ENCODE results near the gene CTNNA2.

The CTNNA2 gene

DNA sequence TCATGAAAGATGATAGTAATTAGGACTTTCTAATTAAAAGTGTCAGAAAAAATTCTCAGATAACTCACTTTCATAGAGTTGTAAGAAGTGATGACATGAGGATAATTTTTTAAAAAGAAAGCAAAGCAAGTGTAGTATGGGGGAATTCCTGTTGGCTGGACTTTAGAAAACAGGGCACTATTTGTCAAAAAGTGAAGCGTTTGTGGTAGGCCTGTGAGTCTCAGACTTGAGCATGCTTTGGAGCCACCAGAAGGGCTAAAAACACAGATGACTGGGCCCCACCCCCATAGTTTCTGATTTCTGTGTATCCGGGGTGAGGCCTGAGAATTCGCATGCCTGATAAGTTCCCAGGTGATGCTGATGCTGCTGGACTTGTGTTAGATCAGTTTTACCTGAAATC lies 1014.3 kb downstream of the CTNNA2 start:
- no peak for DNase-seq

- DNase-seq, result no peak
Observed at GRCh38 chr2:80529466-80530165, 1016.8 kb downstream of the CTNNA2 start.

DNA sequence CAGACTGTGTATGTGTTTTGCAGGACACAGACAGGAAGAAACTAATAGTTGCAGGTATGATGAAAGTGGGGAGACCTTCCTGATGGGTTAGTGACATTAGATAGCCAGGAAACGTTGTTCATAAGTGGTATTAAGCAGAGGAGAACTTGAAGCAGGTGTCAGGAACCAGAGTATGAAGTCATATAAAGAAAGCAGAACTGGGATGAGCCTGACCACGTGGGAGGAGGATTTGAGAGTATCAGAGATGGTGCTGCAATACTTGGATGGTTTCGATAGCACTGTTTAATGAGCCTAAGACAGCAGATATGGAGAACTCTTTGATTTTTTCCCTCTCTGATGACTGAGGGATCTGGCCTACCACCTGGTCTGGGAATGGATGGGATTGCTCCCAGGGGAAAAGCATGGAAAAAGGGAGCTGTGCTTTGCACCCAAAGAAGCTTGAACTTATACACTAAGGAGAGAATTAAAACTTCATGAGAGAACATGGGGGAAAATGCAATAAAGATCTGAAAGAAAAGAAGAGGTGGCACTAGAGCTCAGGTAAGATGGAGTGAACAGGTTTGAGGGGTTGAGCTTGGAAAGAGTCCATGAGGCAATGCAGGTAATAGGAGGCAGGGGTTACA lies 1017.7 kb downstream of the CTNNA2 start:
- peak in 1 of 2 experiments; percentile 0 for DNase-seq

DNA sequence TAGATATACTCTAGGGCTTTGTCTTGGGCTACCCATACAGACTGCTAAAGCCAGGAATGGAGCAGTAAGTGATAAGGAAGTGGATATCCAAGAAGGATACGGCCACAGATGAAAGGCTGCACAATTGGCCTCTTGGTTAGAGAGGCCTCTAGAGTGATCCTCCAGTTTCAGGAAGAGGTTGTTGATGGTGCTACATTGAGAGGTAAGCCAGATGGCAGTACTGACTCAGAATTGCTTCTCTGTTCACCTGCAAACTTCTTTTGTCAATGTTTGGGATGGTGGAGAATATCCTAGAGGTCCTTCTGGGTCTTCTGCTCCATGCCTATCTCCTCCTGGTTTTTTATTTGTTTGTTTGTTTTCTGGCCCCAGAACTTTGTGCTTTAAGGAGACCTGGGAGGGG lies 1018.5 kb downstream of the CTNNA2 start:
- DNase-seq, result no peak

DNA sequence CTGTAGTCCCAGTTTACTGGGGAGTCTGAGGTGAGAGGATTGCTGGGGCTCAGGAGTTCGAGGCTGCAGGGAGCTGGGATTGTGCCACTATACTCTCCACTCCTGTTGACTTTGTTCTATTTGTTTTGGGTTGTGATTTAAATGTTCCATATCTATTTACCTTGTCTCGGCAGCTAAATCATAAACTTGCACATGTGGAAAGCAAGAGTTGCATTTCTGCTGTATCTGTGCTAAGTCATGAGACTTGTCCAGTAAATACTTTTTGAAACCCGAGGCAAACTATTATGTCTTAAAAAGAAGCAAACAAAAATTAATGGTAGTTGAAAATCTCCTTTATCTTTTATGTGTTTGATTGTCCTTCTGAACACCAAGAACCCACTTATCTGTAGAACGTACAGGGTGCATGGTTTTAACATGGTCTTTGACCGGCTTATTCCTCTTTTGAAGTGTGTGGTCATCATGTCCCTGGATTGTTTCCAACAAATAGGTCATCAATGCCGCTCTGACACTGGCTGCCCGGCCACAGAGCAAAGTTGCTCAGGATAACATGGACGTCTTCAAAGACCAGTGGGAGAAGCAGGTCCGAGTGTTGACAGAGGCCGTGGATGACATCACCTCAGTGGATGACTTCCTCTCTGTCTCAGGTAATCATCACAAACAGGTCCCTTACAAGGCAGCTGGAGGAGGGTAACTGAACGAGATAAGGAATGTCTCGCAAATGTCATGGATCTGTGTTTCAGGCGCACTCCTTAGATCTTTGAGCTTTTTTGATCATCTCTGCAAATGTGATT lies 1032.8 kb downstream of the CTNNA2 start:
- DNase-seq, result no peak

- DNase-seq, result no peak
Observed at GRCh38 chr2:80546766-80547165, 1033.9 kb downstream of the CTNNA2 start.

- DNase-seq, result no peak
Observed at GRCh38 chr2:80547344-80547743, 1034.5 kb downstream of the CTNNA2 start.

- no peak for DNase-seq
Observed at GRCh38 chr2:80548469-80548868, 1035.6 kb downstream of the CTNNA2 start.

DNA sequence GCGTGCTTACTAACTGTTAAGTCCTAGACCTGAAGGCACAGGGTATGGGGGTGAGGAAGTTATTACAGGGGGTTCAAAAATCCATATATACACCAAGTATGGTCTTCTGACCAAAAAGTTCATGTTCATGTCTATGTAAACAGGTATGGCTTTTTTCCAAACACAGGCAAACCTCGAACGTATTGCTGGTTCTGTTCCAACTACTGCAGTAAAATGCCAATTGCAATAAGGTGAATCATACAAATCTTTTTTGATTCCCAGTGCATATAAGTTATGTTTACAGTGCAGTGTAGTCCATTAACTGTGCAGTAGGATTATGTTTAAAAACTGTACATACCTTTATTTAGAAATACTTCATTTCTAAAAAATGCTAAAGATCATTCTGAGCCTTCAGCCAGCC lies 1037.0 kb downstream of the CTNNA2 start:
- DNase-seq, result no peak

- no peak for DNase-seq
Observed at GRCh38 chr2:80560326-80560725, 1047.5 kb downstream of the CTNNA2 start.

DNA sequence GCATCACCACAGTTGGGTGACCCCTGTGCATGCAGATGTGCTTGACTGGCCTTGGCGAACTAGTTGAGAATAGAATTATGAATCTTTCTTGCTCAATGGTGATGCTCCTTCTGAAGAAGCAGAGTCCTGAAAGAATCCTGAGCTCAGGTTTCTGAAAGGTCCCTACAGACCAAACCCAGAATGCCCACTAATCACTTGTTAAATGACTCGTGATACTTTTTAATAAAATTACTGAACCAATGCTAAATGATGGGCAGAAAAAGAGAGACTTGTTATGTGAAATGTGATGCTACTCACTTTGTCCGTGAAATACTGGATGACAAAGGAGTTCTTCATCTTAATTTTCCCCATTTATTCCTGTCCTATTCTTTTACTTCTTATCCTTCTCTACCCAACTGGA lies 1055.2 kb downstream of the CTNNA2 start:
- DNase-seq, result no peak

GRCh38 chr2:80573167-80573566 lies 1060.3 kb downstream of the CTNNA2 start:
- no peak for DNase-seq

DNA sequence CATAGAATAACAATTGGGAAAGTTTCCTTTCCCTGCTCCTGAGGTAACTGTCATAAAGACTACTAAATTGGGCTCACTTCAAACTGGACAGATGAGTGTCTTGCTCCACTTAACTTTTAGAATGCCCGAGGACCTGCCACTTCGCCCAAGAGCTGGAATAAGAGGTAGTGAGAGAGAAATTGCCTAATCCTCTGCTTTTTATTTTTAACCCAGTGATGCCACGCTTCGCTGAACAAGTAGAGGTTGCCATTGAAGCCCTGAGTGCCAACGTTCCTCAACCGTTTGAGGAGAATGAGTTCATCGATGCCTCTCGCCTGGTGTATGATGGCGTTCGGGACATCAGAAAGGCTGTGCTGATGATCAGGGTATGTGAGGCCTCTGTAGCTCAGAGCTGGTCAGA lies 1061.1 kb downstream of the CTNNA2 start:
- no peak for DNase-seq

DNA sequence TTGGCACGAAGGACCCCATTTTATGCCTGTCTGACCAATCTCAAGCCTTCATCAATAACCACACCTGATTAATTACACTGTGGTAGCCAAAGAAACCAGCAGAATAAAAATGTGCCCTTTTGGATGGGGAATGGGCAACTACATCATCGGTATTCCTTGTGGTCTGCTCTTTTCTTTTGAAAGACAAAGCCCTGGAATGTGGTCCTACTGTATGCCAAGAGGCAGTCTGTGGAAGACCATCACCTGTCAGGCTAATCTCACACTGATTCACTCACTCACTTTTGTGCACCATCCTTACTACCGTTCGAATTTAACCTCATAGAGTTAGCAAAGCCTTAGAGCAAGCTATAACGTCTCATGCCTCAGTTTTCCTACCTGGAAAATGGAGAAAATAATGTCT lies 1066.9 kb downstream of the CTNNA2 start:
- no peak for DNase-seq

GRCh38 chr2:80591233-80591632 lies 1078.4 kb downstream of the CTNNA2 start:
- no peak for DNase-seq

DNA sequence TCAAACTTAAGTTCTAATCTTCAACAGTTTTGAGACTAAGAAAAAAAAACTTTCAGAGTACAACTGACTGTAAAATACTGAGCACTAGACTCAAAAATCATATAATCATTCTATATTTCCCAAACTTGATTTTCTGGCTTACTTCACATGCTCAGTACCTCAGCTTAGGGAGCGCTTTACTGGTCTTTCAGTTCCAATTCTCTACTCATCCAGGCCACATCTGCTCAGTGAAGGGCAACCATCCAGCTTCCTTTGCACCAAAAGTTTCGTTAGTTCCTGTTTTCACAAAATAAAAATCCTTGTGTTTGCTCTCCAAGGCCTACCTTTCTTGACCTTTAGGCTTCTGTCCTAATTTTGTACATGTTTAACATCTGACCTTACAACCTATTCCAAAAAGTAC lies 1079.3 kb downstream of the CTNNA2 start:
- no peak for DNase-seq

DNA sequence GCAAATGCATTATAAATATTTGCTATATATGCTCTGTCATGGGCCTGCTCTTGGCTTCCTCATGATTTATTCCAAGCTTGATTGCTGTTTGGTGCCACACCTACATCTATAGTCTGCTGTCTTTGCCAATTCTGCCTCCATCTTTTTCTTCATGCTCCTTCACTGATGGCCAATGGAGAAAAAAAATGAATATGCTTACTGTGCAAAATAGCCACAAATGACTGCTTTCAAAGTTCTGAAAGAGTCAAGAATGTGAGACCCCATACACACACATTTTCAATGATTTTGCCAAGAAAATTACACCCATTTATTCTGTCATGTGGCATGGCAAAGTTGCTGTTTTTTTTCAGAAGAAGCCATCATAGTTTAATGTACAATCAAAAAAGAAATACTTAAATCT lies 1097.3 kb downstream of the CTNNA2 start:
- no peak for DNase-seq

GRCh38 chr2:80621656-80622055 lies 1108.8 kb downstream of the CTNNA2 start:
- DNase-seq, result no peak

- DNase-seq, result no peak
Observed at GRCh38 chr2:80624062-80624461, 1111.2 kb downstream of the CTNNA2 start.

- DNase-seq, result no peak
Observed at GRCh38 chr2:80634590-80634989, 1121.7 kb downstream of the CTNNA2 start.

GRCh38 chr2:80638783-80639182 lies 1125.9 kb downstream of the CTNNA2 start:
- no peak for DNase-seq

DNA sequence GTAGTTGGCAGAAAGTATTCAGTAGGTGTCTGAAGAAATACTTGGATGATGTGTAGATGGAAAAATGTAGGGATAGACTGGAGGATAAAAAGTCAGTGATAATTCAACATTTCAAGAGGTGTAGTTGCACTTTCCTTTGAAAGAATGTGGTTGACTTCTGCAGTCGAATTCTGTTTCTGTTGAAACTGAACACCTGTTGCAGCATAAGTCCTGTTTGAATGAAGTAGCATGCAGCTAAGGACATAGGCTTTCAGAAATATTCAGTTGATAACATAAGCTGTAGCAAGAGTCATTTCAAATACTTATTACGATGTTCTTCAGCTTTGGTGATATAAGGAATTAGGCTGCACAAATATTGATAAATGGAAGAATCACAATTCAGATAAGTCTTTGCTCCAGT lies 1129.6 kb downstream of the CTNNA2 start:
- DNase-seq, result no peak

DNA sequence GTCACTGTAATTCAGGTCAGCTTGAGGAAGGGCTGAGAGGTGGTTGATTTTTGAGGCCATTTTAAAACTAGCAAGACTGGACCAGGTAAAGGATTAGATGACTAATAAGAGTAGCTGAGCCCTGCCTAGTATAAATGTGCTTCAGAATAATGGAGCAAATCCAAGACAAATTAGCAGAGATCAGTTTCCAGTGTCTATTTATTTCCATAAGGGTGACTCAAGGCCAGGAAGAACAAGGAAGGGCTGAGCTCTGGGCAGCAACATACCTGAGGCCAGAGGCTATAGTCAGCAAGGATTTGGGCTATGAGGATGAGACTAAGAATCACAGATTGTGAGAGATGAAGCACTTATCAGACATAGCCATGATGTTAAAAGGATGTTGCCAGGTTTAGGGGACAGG lies 1130.7 kb downstream of the CTNNA2 start:
- no peak for DNase-seq

DNA sequence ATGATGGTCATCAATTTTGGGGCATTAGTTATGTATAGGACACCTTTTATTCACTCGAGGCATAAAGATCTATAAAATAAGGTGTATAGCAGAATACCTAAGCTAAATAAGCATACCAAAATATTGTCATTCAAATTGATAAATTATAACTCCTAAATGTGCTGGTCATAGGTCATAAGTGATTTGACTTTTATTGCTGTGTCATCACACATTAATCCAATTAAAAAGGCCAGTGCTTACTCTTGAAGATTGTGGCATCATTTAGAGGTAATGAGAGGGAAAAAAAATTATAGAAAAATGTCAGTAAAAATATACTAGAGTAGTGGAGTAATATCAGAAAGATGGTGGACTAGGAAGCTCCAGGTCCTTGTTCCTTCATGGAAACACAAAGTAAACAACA lies 1138.6 kb downstream of the CTNNA2 start:
- DNase-seq, result no peak
